ENCODE measurements around the gene CROCC.
"Not testable (repeated sequence)": the region's sequence is repeated elsewhere in the genome, so short reads cannot be mapped to it uniquely, and the experiment has no call there.

Gene CROCC

GRCh38 chr1:16938351-16939321 lies 16.9 kb downstream of the CROCC start:
- TF ChIP-seq CTCF (IDR thresholded peaks at IDR 0.05; ENCODE audit: low read depth, low read length): no peak
- H3K4me3 ChIP-seq (ENCODE audit: low read depth, low read length): no peak overlapping the region

GRCh38 chr1:16939386-16940180 lies 17.9 kb downstream of the CROCC start:
- not testable (repeated sequence) for H3K4me3 ChIP-seq (ENCODE audit: low read depth, low read length)

- no peak for TF ChIP-seq CTCF (IDR thresholded peaks at IDR 0.05; ENCODE audit: low read depth, low read length)
Measured at GRCh38 chr1:16944038-16944437, 22.3 kb downstream of the CROCC start.

GRCh38 chr1:16945512-16945911 lies 23.8 kb downstream of the CROCC start:
- not testable (repeated sequence) for H3K4me3 ChIP-seq (ENCODE audit: low read depth, low read length)

More at GRCh38 chr1:16944038-16944437, 22.3 kb downstream of the CROCC start:
- no peak overlapping the region for H3K4me3 ChIP-seq (ENCODE audit: low read depth, low read length)

GRCh38 chr1:16946185-16946584 lies 24.5 kb downstream of the CROCC start:
- H3K4me3 ChIP-seq (ENCODE audit: low read depth, low read length): not testable (repeated sequence)

- H3K4me3 ChIP-seq (ENCODE audit: low read depth, low read length): no peak overlapping the region
- TF ChIP-seq CTCF (IDR thresholded peaks at IDR 0.05; ENCODE audit: low read depth, low read length): no peak
Measured at GRCh38 chr1:16946646-16947045, 24.9 kb downstream of the CROCC start.

- H3K4me3 ChIP-seq (ENCODE audit: low read depth, low read length): not testable (repeated sequence)
Measured at GRCh38 chr1:16948282-16948891, 26.7 kb downstream of the CROCC start.

- H3K4me3 ChIP-seq (ENCODE audit: low read depth, low read length): not testable (repeated sequence)
Measured at GRCh38 chr1:16949026-16949425, 27.3 kb downstream of the CROCC start.

GRCh38 chr1:16952376-16952775 lies 30.6 kb downstream of the CROCC start:
- H3K4me3 ChIP-seq (ENCODE audit: low read depth, low read length): not testable (repeated sequence)

GRCh38 chr1:16954579-16954978 lies 32.8 kb downstream of the CROCC start:
- no peak for TF ChIP-seq CTCF (IDR thresholded peaks at IDR 0.05; ENCODE audit: low read depth, low read length)
- H3K4me3 ChIP-seq (ENCODE audit: low read depth, low read length): no peak overlapping the region

Data from WI38 (cell line).